Right lobe of liver (tissue), 4 donors: ENCODE data around the gene PGBD5.

Experiments used
- POLR2A ChIP-seq: fragments of 450-650 bp; IDR thresholded peaks from one replicate; pipeline ENCODE4 v1.6.1; 2017; ENCODE audit warnings: antibody characterized with exemption, mild to moderate bottlenecking
- TF ChIP-seq, protein P1 (sequence below), 4 donors: fragments of 200-600 bp in 3 of 4; fragments of 450-650 bp in 1 of 4; IDR thresholded peaks; one replicate each; pipeline versions ENCODE4 v1.5.1 to v1.8.0; 2016 to 2022; ENCODE audit warnings: antibody characterized with exemption in 4 of 4, mild to moderate bottlenecking in 2 of 4
- donor health status: DM: no; HTN: no; CAD: no.
- donor health status: DM: no; HTN: no; CAD: no.
- donor health status: DM: no; HTN: yes; CAD: no.

GRCh38 chr1:230355594-230355993 is 70.5 kb downstream of the PGBD5 start:
- TF ChIP-seq, protein P1, sequence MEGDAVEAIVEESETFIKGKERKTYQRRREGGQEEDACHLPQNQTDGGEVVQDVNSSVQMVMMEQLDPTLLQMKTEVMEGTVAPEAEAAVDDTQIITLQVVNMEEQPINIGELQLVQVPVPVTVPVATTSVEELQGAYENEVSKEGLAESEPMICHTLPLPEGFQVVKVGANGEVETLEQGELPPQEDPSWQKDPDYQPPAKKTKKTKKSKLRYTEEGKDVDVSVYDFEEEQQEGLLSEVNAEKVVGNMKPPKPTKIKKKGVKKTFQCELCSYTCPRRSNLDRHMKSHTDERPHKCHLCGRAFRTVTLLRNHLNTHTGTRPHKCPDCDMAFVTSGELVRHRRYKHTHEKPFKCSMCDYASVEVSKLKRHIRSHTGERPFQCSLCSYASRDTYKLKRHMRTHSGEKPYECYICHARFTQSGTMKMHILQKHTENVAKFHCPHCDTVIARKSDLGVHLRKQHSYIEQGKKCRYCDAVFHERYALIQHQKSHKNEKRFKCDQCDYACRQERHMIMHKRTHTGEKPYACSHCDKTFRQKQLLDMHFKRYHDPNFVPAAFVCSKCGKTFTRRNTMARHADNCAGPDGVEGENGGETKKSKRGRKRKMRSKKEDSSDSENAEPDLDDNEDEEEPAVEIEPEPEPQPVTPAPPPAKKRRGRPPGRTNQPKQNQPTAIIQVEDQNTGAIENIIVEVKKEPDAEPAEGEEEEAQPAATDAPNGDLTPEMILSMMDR (IDR thresholded peaks at IDR 0.05): no peak
- TF ChIP-seq POLR2A: no peak
